HG02763 (cell line): ENCODE measurements around the gene PPCDC.
A peak's percentile ranks its signal among the peaks of the same experiment; 100 is the strongest.

ENCODE experiments used
- ATAC-seq: cut with Tn5 transposase; IDR thresholded peaks from one replicate; pipeline ENCODE4 v1.9.1; 2021; ENCODE audit warnings: mild to moderate bottlenecking, moderate library complexity; ENCODE audit not compliant: unreplicated experiment

The PPCDC gene, protein sequence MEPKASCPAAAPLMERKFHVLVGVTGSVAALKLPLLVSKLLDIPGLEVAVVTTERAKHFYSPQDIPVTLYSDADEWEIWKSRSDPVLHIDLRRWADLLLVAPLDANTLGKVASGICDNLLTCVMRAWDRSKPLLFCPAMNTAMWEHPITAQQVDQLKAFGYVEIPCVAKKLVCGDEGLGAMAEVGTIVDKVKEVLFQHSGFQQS

DNA sequence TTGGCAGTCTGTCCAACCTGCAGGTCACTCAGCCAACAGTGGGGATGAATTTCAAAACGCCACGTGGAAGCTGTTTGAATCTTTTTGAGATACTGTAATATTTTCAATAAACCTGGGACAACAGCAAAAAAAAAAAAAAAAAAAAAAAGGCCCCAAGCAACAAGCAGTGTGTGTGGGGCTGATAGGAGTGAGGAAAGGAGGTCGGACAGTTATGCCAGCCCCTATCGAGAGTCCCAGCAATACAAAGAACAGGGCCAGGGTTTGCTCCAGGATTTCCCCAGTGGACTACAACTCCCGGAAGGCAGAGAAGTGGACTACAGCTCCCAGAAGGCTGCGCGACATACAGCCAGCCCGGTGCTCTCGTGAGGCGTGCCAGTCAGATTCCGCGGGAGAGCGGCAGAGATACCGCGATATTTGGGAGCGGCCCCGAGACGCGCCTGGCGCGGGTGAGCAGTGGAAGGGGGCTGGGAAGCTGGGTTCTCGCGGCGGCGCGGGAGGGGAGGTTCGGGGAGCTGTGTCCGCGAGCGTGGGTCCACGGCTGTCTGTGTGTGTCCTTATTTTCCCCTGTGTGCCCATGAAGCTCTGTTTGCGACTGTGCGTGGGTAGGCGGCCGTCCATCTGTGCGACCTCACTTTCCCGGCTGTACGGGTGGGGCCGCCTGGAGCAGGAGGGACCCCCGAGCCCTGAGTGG lies at the start of gene PPCDC:
TSS of gene PPCDC (plus strand) at position 410 of the 691 bp plus-strand sequence. CDS start 4,729 bp downstream, outside the sequence.
- ATAC-seq: peak; percentile 87

DNA sequence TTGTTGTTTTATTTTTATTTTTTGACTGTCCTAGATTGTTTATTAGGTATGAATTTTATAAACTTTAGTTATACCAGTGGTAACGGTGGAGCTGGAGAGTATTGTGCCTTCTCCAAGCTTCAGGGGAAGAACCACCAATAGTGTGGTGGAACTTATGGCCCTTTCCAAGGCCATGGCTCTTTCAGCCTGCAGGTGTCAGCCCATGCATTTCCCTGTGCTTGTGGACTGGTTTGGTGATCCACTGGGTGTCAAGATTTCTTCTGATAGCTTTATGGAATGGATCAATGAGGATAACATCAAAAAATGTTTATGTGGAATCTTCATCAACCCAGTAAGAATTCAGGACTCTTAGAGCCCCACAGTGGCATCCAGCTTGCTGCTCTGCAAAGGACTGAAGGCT lies 47.2 kb upstream of the PPCDC start:
- no peak for ATAC-seq

DNA sequence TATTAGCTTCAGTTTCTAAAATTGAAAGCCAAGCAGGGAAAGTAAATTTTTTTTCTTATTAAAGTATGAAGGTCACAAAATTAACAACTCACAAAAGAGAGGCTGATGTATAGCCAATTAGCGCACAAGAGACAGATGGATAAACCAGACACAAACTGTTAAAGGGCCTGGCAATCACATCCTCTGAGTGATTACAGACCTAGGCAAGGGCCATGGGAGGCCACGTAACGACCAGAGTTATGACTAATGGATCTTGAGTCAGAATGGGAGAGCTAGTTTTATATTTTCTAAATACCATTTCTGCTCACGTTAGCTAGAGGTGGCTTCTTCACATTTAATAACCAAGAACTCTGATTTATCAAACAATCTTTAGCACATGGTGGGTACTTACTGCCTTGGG lies 45.8 kb upstream of the PPCDC start:
- ATAC-seq: no peak

DNA sequence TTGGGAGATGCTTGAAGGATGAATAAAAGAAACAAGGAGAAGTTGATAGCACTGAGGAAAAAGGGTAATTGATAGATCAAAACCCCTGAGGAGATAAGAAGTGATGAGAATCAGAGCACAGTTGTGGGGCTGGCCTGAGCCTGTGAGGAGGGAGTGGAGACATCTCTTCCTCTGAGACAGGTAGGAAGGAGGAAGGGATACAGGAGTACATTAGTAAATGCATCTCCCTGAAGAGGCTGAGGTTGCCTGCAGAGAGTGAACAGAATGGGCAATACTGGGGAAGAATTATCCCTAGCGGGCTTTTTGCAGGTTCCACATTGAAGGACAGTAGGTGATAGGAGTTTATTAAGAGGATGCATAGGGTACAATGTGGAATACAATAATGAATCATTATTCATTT lies 45.3 kb upstream of the PPCDC start:
- ATAC-seq: no peak

DNA sequence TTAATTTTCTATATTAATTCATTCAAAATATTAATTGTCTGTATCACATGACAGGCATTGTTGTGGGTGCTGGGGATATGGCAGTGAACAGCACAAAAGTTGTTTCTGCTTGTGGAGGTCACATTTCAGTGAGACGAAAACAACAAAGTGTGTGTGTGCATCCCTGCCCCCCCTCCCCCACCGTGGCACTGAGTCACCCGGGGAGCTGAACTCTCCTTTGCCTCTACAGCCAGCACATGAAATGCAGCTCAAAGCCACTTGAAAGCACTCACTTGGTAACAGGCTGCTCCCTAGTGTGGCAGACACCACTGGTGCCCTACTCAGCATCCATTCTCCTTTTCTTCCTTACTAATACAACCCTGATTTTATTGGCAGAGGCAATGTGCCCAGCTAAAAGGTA lies 44.9 kb upstream of the PPCDC start:
- no peak for ATAC-seq

DNA sequence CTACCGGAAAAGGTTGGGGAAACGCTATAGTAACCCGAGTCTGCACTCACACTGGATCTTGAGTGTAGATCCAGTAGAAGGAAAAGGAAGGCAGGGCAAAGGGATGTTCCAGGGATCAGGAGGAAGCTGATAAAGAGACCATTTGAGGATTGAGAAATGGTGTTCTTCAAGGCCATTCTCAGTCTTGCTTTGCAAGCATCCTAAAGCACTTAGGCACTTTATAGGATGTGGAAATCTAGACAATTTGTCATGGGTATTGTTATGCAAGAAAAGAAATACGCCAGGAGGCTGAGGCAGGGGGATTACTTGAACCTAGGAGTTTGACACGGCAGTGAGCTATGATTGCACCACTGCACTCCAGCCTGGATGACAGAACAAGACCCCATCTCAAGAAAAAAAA lies 41.2 kb upstream of the PPCDC start:
- ATAC-seq: no peak

DNA sequence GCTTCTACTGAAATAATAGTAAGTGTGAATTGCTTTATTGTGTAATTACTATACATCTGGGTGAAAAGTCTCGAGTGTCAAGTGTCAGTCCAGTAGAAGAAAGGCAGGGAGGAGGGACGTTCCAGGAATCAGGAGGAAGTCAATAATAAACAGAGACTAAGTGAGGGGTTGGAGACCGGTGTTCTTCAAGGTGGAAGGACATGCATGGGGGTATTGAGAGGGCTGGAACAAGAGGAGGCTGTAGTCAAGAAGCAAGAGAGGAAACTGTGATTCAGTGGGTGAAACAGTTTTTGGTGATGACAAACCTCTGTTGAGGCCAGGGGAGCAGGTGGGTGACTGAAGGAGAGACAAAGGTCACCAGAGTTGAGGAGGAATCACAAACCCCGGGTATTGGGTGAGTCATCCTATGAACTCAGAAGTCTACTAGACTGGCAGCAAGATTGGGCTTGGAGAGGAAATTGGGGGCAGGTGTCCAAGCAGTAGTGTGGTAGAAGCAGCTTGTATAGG lies 39.6 kb upstream of the PPCDC start:
- ATAC-seq: no peak

DNA sequence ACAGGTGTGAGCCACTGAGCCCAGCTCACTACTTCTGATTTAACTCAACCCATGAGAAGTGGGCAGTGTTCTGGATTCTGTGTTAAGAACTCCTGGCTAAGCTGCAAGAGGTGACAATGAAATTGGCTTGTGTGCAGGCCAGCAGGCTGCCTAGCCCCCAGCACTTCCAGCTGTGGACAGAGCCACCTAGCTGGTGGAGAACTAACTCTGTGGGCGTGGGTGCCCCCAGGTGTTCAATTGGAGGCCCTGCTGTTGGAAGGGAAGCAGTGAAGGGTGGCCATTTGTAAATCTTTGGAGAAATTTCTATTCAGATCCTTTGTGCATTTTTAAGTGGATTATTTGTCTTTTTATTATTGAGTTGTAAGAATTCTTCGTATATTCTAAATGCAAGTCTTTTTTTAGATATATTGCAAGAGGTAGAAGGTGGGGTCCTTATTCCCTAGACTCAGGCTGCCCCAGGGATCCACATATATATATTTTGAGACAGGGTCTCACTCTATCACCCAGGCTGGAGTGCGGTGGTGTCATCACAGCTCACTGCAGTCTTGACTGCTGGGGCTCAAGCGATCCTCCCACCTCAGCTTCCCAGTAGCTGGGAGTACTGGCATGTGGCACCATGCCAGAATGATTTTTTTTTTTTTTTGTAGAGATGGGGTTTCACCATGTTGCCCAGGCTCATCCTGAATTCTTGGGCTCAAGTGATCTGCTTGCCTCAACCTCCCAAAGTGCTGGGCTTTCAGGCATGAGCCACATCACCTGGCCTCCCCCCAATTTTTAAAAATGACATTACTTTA lies 35.2 kb upstream of the PPCDC start:
- no peak for ATAC-seq

DNA sequence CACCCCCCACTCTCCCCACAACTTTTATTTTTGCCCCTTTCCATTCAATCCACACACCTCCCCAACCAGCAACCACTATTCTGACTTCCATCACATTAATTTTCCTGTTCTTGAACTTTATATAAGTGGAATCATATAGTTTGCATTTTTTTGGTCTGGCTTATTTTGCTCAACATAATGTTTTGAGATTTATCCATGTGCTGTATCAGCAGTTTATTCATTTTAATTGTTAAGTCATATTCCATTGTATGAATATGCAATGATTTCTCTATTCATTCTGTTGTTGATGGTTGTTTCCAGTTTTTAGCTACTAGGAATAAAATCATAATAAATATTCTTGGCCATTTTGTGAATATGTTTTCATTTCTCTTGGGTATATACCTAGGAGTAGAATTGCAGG lies 33.9 kb upstream of the PPCDC start:
- no peak for ATAC-seq

DNA sequence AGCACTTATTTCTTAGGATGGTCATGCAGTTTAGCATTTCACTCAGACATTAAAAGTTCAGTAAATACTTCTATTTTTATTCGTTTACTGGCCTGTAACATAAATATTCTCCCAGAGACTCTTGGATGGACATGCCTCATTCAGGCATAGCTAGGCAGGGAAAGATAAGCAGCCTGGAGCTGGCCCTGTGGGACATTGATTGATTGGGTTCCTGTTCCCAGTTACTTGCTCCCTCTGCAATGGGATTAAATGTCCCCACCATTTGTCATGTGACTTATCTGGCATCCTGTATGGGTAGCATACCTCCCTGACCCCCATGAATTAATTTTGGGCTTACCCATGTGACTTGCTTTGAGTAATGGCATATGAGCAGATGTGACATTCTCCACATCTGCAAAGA lies 30.8 kb upstream of the PPCDC start:
- no peak for ATAC-seq

DNA sequence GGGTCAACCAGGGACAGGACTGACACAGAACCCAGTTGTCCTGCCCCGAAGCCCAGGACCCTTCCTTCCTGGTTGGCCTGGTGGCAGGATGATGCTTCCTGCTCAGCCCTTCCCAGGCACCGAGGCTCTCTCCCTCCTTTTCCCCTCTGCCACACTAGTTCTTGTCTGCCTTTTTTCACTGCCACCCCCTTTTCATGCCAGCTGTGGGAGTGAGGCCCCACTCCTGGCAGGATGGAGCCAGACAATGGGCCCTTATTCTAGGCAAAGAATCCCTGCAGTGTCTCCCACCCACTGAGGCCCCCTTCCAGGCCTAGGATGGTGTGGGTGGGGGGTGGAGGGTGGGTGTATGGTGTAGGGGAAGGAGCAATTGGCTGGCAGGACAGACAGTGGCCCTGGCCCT lies 29.2 kb upstream of the PPCDC start:
- no peak for ATAC-seq

DNA sequence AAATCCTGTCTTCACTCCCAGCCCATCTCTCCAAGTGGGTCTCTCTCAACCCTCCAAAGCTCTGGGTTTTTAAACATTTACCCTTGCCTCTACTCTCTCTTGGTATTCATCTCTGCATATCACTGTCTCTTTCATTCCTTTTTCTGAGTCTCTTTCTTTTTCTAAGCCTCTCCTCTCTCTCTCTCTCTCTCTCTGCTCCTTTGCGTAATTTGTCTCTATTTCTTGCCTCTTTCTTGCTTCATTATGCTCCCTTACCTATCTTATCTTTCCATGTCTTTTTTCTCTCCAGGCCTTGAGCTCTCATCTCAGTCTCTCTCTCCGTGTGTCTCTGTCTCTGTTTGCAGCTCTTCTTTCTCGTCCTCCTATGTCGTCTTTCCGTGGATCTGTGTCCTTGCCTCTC lies 28.7 kb upstream of the PPCDC start:
- ATAC-seq: no peak

DNA sequence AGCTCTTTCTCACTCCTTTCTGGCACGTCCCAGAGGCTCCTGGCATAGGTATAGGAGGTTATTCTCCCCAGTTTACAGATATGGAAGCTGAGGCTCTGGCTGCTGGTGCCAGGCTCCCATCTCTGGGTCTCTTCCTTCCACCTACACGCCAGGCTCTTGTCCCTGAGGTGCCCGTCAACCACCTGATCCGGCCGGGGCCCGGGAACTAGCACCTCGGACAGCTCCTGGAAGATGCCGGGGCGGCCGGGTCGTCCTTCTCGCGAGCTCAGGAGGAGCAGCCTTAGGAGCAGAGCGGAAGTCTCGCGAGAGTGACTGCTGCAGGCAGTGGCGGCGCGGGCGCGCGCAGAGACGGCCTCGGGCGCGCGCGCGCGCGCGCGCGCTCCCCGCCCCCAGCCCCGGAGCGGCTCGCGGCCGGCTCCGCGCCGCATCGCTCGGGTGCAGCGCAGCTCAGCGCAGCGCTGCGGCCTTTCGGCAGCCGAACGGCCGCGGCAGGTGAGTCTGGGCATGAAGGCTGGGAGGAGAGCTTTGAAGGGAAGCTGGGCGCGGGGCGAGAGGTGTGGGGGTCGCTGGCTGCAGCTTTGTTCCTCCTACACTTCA lies 28.1 kb upstream of the PPCDC start, which contains the start of gene SCAMP5:
TSS of gene SCAMP5 (plus strand) at position 382 of the 597 bp plus-strand sequence. CDS start 16,277 bp downstream, outside the sequence.
- ATAC-seq: peak; percentile 50

DNA sequence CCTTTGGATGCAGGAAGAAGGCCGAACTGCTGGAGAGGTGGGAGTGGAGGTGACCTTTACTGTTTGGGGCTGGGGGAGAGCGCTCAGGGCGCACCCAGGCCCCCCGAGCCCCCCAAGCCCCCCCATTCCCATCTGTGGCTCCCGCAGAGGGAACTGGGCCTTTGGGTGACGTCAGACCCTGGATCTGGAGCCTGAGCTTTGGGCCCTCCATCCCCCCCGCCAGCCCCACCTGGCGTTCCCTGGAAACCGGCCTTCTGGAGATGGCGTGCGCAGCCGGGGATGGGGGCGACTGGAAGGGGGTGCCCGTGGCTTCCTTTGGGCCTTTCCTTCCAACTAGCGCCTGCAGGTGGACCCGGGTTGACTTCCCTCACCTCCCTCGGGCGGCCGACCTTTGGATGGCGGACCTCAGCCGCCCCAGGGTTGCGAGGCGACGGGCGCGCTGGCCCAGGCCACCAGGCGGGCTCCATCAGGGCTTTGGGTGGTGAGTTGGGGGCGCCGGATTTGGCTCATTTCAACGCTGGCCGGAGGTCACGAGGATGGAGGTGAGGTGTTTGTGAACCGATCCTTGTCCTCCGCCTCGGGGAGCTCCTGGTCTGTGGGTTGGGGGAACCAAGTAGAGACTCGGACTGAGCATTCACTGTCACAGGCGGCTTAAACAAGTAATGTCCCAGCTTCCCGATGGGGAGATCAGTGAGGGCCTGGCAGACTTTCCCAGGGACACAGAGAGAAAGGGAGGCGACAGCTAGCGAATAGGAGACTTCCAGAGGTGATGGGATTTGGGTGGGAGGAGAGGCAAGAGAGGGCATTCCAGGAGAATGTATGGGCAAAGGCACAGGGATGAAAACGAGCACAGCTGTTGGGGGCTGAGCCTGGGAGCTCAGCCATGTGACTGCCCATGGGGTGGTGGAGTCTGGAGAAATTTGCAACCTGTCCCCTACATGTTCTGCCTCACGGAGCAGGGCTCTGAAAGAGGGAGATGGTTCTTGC lies 27.3 kb upstream of the PPCDC start:
- ATAC-seq: no peak

DNA sequence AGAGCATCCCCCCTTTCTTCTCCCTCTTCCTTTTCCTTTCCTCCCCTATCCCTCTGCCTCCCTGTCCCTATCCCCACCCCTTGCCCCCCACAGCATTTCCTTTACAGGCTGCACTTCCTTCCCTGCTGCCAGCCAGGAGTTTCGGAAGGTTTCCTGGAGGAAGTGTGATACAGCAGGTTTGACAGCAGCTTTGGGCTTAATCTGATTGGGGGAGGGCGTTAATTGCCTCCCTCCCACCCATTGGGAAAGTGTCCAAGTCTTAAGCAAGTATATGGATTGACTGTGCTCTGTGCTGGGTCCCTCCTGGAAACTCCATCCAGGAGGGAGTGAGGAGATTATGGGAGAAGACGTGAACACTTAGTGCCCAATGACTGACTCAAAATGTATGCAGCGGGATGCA lies 26.2 kb upstream of the PPCDC start:
- ATAC-seq: no peak

DNA sequence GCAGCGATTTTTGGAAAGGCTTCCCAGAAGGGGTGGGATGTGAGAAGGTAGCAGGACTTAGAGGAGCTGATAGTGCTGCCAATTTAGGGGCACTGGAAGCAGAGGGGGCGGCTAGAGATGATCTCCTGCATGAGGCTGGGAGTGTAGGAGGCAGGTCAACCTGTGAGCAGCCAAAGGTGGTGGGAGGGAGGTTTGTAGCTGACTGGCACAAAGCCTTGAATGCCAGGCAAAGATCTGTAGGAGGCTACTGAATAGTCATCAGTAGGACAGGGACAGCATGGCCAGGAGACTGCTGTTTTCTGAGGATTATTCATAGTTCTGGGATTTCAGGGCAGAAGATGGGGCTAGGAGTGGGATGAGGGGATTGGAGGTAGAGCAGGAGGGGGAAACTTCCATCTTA lies 25.8 kb upstream of the PPCDC start:
- no peak for ATAC-seq

DNA sequence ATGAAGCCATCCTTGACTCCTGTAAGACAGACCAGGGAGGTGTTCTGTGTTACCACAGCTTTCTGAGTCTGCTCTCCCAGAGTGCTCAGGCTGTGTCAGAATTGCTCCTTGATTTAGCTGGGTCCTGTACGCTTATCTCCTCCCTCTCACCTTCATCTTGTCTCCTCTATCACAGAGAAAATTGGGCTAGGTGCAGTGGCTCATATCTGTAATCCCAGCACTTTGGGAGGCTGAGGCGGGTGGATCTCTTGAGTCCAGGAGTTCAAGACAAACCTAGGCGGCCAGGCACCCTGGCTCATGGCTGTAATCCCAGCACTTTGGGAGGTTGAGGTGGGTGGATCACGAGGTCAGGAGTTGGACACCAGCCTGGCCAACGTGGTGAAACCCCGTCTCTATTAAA lies 22.1 kb upstream of the PPCDC start:
- ATAC-seq: no peak

DNA sequence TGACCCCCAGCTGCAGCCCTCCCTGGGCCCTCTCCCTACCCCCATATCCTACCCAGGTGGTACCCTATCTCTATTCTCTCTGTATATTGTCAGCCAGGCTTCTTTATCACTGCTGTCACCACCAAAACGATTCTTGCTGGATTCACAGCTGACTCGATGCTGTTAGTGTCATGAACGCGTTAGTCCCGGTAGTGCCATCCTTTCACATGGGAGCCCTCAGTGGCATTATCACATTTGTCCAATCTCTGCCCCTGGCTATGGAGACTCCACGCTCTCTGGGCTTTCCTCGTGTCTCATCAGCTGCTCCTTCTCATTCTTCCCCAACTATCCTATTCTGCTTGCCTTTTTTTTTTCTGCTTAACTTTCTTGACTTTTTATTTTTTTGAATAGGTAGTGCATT lies 21.0 kb upstream of the PPCDC start:
- ATAC-seq: no peak

DNA sequence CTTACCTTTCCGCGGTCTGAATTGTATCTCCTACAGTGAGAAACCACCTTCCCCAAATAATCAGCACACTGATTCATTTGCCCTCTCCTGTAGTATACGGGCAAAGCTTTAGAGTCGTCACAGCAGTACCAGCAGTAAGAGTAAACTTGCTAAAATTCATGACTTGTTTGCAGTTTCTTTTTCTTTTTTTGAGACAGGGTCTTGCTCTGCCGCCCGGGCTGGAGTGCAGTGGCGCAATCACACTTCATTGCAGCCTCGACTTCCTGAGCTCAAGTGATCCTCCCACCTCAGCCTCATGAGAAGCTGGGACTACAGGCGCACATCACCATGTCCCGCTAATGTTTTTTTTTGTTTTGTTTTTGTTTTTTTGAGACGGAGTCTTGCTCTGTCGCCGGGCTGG lies 16.2 kb upstream of the PPCDC start:
- ATAC-seq: no peak

DNA sequence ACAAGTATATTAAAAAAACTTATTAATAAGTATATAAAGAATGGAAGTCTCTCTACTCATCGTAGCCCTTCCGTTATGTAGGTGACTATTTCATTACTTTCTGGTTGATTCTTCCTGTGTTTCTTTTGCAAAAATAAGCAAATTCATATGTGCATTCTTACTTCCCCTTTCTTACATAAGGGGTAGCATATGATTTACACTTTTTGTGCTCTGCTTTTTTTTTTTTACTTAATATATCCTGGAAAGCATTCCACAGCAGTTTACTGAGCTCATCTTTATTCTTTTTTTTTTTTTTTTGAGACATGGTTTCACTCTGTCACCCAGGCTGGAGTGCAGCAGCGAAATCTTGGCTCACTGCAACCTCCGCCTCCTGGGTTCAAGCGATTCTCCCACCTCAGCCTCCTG lies 15.2 kb upstream of the PPCDC start:
- no peak for ATAC-seq
